Nephron (organoid): Measurements from ENCODE around the gene AGAP1.

Experiments
- H3K27ac Mint-ChIP-seq, 3 experiments: 2 replicates each; pipeline ENCODE4 v1.8.0; 2020; ENCODE audit warnings: mixed read lengths in 3 of 3, mild to moderate bottlenecking in 2 of 3, moderate library complexity in 1 of 3
- H3K27me3 Mint-ChIP-seq: 2 replicates; pipeline ENCODE4 v1.8.0; 2021; ENCODE audit warnings: low read depth, mild to moderate bottlenecking, moderate library complexity, mixed read lengths
- H3K36me3 Mint-ChIP-seq: 2 replicates; pipeline ENCODE4 v1.8.0; 2020; ENCODE audit warnings: low read depth, mixed read lengths
- H3K4me1 Mint-ChIP-seq: 2 replicates; pipeline ENCODE4 v1.8.0; 2020; ENCODE audit warnings: mixed read lengths
- H3K4me3 Mint-ChIP-seq, 3 experiments: 2 replicates each; pipeline ENCODE4 v1.8.0; 2020; ENCODE audit warnings: mild to moderate bottlenecking in 3 of 3, mixed read lengths in 3 of 3, moderate library complexity in 2 of 3
- H3K9me3 Mint-ChIP-seq: 2 replicates; pipeline ENCODE4 v1.8.0; 2020; ENCODE audit warnings: mixed read lengths
- CTCF ChIP-seq, 3 experiments: fragments of 200-600 bp; sonication (generic); IDR thresholded peaks; one replicate each; pipeline ENCODE4 v1.5.0; 2021; ENCODE audit warnings: antibody characterized with exemption in 3 of 3; ENCODE audit not compliant: unreplicated experiment in 3 of 3

Gene AGAP1

GRCh38 chr2:235669983-235670962, 176.4 kb downstream of the AGAP1 start:
- Mint-ChIP-seq H3K27ac (no peak overlapping the region), H3K4me3 (peak overlapping the region in 2 of 3 experiments; percentile 25 to 54), H3K27me3 (peaks cover 44% of the 10 kb centered on the region), H3K9me3 (no peaks in the 10 kb centered on the region), H3K4me1 (peaks cover 31% of the 10 kb centered on the region), H3K36me3 (no peaks in the 10 kb centered on the region)
- TF ChIP-seq CTCF (IDR thresholded peaks at IDR 0.05; ENCODE audit: unreplicated experiment in 3 of 3), result peak; percentile 41 to 59 (median 53)

- Mint-ChIP-seq H3K4me3 (peak overlapping the region; percentile 83 to 88 (median 88)), H3K27ac (no peak overlapping the region), H3K4me1 (peaks cover 24% of the 10 kb centered on the region), H3K36me3 (no peaks in the 10 kb centered on the region), H3K9me3 (no peaks in the 10 kb centered on the region), H3K27me3 (peaks cover 42% of the 10 kb centered on the region)
- peak in 1 of 3 experiments; percentile 7 for TF ChIP-seq CTCF (IDR thresholded peaks at IDR 0.05; ENCODE audit: unreplicated experiment in 3 of 3)
Observed at GRCh38 chr2:235670974-235671787, 177.3 kb downstream of the AGAP1 start.

- Mint-ChIP-seq H3K9me3 (no peaks in the 10 kb centered on the region), H3K36me3 (no peaks in the 10 kb centered on the region), H3K4me3 (peak overlapping the region in 2 of 3 experiments; percentile 88), H3K27ac (no peak overlapping the region), H3K4me1 (peaks cover 14% of the 10 kb centered on the region), H3K27me3 (peaks cover 35% of the 10 kb centered on the region)
- no peak for TF ChIP-seq CTCF (IDR thresholded peaks at IDR 0.05; ENCODE audit: unreplicated experiment in 3 of 3)
Observed at GRCh38 chr2:235672720-235673119, 178.9 kb downstream of the AGAP1 start.

- TF ChIP-seq CTCF (IDR thresholded peaks at IDR 0.05; ENCODE audit: unreplicated experiment in 3 of 3), result no peak
Observed at GRCh38 chr2:235674146-235674545, 180.3 kb downstream of the AGAP1 start.

GRCh38 chr2:235674812-235675211, 181.0 kb downstream of the AGAP1 start:
- Mint-ChIP-seq H3K9me3 (no peaks in the 10 kb centered on the region), H3K27me3 (peaks cover 25% of the 10 kb centered on the region), H3K4me3 (no peak overlapping the region), H3K4me1 (peaks cover 11% of the 10 kb centered on the region), H3K27ac (no peak overlapping the region), H3K36me3 (no peaks in the 10 kb centered on the region)
- no peak for TF ChIP-seq CTCF (IDR thresholded peaks at IDR 0.05; ENCODE audit: unreplicated experiment in 3 of 3)

More at GRCh38 chr2:235674146-235674545, 180.3 kb downstream of the AGAP1 start:
- no peak overlapping the region for H3K4me3 Mint-ChIP-seq
- H3K27me3 Mint-ChIP-seq, result peaks cover 25% of the 10 kb centered on the region
- no peak overlapping the region for H3K27ac Mint-ChIP-seq
- H3K36me3 Mint-ChIP-seq, result no peaks in the 10 kb centered on the region
- H3K9me3 Mint-ChIP-seq, result no peaks in the 10 kb centered on the region
- peaks cover 5% of the 10 kb centered on the region for H3K4me1 Mint-ChIP-seq
